ENCODE data around the gene FAM20B.
A peak's percentile ranks its signal among the peaks of the same experiment; 100 is the strongest.

Gene FAM20B

GRCh38 chr1:179012038-179012437, 13.7 kb upstream of the FAM20B start:
- no peak overlapping the region for H3K4me3 ChIP-seq (replicated peaks in 1 of 2; ENCODE audit: low read depth in 2 of 2, low read length in 2 of 2)
- TF ChIP-seq, protein P1, sequence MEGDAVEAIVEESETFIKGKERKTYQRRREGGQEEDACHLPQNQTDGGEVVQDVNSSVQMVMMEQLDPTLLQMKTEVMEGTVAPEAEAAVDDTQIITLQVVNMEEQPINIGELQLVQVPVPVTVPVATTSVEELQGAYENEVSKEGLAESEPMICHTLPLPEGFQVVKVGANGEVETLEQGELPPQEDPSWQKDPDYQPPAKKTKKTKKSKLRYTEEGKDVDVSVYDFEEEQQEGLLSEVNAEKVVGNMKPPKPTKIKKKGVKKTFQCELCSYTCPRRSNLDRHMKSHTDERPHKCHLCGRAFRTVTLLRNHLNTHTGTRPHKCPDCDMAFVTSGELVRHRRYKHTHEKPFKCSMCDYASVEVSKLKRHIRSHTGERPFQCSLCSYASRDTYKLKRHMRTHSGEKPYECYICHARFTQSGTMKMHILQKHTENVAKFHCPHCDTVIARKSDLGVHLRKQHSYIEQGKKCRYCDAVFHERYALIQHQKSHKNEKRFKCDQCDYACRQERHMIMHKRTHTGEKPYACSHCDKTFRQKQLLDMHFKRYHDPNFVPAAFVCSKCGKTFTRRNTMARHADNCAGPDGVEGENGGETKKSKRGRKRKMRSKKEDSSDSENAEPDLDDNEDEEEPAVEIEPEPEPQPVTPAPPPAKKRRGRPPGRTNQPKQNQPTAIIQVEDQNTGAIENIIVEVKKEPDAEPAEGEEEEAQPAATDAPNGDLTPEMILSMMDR (IDR thresholded peaks at IDR 0.05; ENCODE audit: low read depth, low read length), result no peak
- peak in 1 of 2 donors; percentile 67 for DNase-seq (ENCODE audit: low read depth in 2 of 2)

GRCh38 chr1:179014123-179014522, 11.6 kb upstream of the FAM20B start:
- DNase-seq (ENCODE audit: low read depth in 2 of 2), result no peak
- TF ChIP-seq, protein P1 (IDR thresholded peaks at IDR 0.05; ENCODE audit: low read depth, low read length), result no peak
- H3K4me3 ChIP-seq (replicated peaks in 1 of 2; ENCODE audit: low read depth in 2 of 2, low read length in 2 of 2), result no peak overlapping the region

GRCh38 chr1:179015396-179015795, 10.3 kb upstream of the FAM20B start:
- no peak for DNase-seq (ENCODE audit: low read depth in 2 of 2)
- TF ChIP-seq, protein P1 (IDR thresholded peaks at IDR 0.05; ENCODE audit: low read depth, low read length), result no peak
- no peak overlapping the region for H3K4me3 ChIP-seq (replicated peaks in 1 of 2; ENCODE audit: low read depth in 2 of 2, low read length in 2 of 2)

GRCh38 chr1:179016706-179017382, 8.8 kb upstream of the FAM20B start:
- TF ChIP-seq, protein P1 (IDR thresholded peaks at IDR 0.05; ENCODE audit: low read depth, low read length), result no peak
- H3K4me3 ChIP-seq (replicated peaks in 1 of 2; ENCODE audit: low read depth in 2 of 2, low read length in 2 of 2), result no peak overlapping the region
- peak; percentile 90 to 91 for DNase-seq (ENCODE audit: low read depth in 2 of 2)

- TF ChIP-seq, protein P1 (IDR thresholded peaks at IDR 0.05; ENCODE audit: low read depth, low read length), result no peak
- no peak overlapping the region for H3K4me3 ChIP-seq (replicated peaks in 1 of 2; ENCODE audit: low read depth in 2 of 2, low read length in 2 of 2)
- no peak for DNase-seq (ENCODE audit: low read depth in 2 of 2)
These were observed 8.0 kb upstream of the FAM20B start for GRCh38 chr1:179017383-179018326.

GRCh38 chr1:179021873-179022272, 3.8 kb upstream of the FAM20B start:
- TF ChIP-seq, protein P1 (IDR thresholded peaks at IDR 0.05; ENCODE audit: low read depth, low read length), result no peak

More at GRCh38 chr1:179021873-179022272, 3.8 kb upstream of the FAM20B start:
- no peak overlapping the region for H3K4me3 ChIP-seq (replicated peaks in 1 of 2; ENCODE audit: low read depth in 2 of 2, low read length in 2 of 2)
- DNase-seq (ENCODE audit: low read depth in 2 of 2), result peak in 1 of 2 donors; percentile 58
